Right cardiac atrium (tissue), 5 donors: ENCODE data around the gene IQCF6. TPM values are rescaled to one million over a fixed set of nuclear protein-coding genes. Genes with fewer than 3 reads are reported as not detected.

Experiments
- ATAC-seq, 2 donors: fragments of 200-7000 bp; cut with Tn5 transposase; one replicate each; pipeline versions ENCODE4 v1.8.0 to v1.9.1; 2020; ENCODE audit warnings: moderate library complexity in 2 of 2, mild to moderate bottlenecking in 1 of 2
- DNase-seq, 3 donors: peaks; one replicate each; pipeline ENCODE4 v3.0.0-alpha.2; 2020
- H3K27ac ChIP-seq: one replicate; pipeline ENCODE4 v1.5.1; 2013; ENCODE audit warnings: mild to moderate bottlenecking, low read length, control low read depth, moderate library complexity
- H3K27me3 ChIP-seq: one replicate; pipeline ENCODE4 v1.6.1; 2013; ENCODE audit not compliant: control insufficient read depth, insufficient read depth
- H3K4me1 ChIP-seq: one replicate; pipeline ENCODE4 v1.6.1; 2013; ENCODE audit warnings: low read length; ENCODE audit not compliant: control insufficient read depth, insufficient read depth
- H3K4me3 ChIP-seq: one replicate; pipeline ENCODE4 v1.5.1; 2013; ENCODE audit warnings: low read length, control low read depth
- H3K9me3 ChIP-seq: one replicate; pipeline ENCODE4 v1.6.1; 2013; ENCODE audit warnings: low read length; ENCODE audit not compliant: control insufficient read depth
- WGBS: extraction: QIAGEN DNeasy Blood & Tissue Kit; methylation state at CpG from one replicate; pipeline ENCODE4 v1.1.7; 2013; 5-methylcytosine and 5-hydroxymethylcytosine counted together
- intact Hi-C, 4 donors: fragments of 100-400 bp; cut with DNase I; formaldehyde crosslinking; loops; one replicate each; pipeline versions ENCODE4 v1.11.0 to v1.14.0; 2022 to 2023
- polyA plus RNA-seq: library from polyadenylated mRNA; stranded (reverse); fragments of 200-250 nt; gene quantifications from one replicate; pipeline ENCODE4 v1.2.3, GENCODE V29; 2013
- total RNA-seq, 4 donors: library from RNA; stranded (reverse); fragmentation: NEBNext Ultra II Directional; extraction: Animal tissue kit (Norgen Biotek cat#: 25700); gene quantifications; one replicate each; pipeline ENCODE4 v1.2.1, GENCODE V29; 2021
- donor health status: healthy with polysubstance abuse.
- donor health status: DM: no; HTN: yes; CAD: no.
- donor health status: DM: no; HTN: no; CAD: no.
- donor health status: DM: no; HTN: yes; CAD: no; lungs with severe emphysema.
- donor health status: DM: yes; HTN: yes; CAD: no.

IQCF6 gene
- total and polyA plus RNA-seq, 5 donors, result not detected

DNA sequence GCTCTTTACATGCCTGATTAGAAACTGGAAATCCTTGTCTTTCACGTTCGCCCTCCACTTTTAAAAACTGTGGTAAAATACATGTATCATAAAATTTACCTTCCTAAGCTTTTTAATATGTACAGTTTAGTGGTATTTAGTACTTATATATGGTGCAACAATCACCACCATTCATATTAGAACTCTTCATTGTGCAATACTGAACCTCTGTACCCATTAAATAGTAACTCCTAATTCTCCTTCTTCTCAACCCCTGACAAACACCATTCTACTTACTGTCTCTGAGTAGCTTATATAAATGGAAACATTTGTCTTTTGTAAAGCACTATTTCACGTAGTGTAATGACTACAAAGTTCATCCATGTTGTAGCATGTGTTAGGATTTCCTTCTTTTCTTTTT, 44.0 kb downstream of the IQCF6 start:
- Histone ChIP-seq H3K4me1 (no peaks in the 10 kb centered on the region), H3K27me3 (no peaks in the 10 kb centered on the region), H3K27ac (no peak overlapping the region), H3K9me3 (no peaks in the 10 kb centered on the region), H3K4me3 (no peak overlapping the region)
- ATAC-seq (no peak), DNase-seq (no peak)
- whole genome bisulfite sequencing, result 66% methylated on average over 3 of the region's 3 CpGs
- intact Hi-C loops, result no loop called here

DNA sequence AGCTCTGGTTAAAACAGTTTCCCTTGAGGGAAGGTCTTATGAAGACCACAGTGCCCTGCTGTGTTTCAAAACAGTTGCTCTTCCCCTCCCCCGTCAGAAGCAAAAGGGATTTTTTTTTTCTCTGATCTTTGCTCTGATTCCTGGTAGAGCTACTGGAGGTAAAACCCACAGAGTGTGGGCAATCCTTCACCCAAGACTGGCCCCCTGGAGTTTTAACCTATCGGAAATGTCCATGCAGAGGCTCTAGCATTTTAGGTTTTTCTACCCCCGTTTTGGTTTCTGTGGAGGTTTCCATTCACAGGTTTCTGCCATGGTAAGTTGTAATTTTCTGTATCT, 44.5 kb downstream of the IQCF6 start:
- intact Hi-C loops, result no loop called here
- H3K4me3 ChIP-seq, result no peak overlapping the region
- ATAC-seq, result no peak
- no peaks in the 10 kb centered on the region for H3K27me3 ChIP-seq
- H3K4me1 ChIP-seq, result no peaks in the 10 kb centered on the region
- no peaks in the 10 kb centered on the region for H3K9me3 ChIP-seq
- no peak overlapping the region for H3K27ac ChIP-seq
- WGBS, result 29% methylated on average over 3 of the region's 3 CpGs
- DNase-seq, result no peak

DNA sequence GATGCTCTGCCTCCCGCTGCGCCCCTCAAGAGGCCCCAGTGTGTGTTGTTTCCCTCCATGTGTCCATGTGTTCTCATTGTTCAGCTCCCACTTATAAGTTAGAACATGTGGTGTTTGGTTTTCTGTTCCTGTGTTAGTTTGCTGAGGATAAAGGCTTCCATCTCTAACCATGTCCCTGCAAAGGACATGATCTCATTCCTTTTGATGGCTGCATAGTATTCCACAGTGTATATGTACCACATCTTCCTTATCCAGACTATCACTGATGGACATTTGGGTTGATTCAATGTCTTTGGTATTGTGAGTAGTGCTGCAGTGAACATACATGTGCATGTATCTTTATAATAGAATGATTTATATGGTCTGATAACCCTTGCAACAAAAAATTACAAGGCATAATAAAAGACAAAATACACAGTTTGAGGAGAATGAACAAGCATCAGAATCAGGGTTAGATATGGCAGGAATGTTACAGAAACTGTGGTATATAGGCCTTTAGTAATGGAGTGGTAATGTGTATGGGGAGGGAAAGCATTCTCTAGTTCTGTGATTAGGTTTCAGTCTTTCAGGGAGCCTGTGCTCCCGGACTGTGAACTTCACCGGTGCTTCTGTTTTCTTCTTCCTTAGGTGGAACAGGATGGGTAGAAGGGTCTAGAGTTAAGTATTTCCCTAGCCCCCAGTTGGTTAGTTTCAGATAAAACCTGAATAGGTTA, 45.0 kb downstream of the IQCF6 start:
- Histone ChIP-seq H3K9me3 (no peaks in the 10 kb centered on the region), H3K27me3 (no peaks in the 10 kb centered on the region), H3K4me1 (no peaks in the 10 kb centered on the region), H3K27ac (no peak overlapping the region), H3K4me3 (no peak overlapping the region)
- ATAC-seq, result no peak
- intact Hi-C loops, result no loop called here
- DNase-seq, result no peak
- 87% methylated on average over 4 of the region's 4 CpGs for WGBS

DNA sequence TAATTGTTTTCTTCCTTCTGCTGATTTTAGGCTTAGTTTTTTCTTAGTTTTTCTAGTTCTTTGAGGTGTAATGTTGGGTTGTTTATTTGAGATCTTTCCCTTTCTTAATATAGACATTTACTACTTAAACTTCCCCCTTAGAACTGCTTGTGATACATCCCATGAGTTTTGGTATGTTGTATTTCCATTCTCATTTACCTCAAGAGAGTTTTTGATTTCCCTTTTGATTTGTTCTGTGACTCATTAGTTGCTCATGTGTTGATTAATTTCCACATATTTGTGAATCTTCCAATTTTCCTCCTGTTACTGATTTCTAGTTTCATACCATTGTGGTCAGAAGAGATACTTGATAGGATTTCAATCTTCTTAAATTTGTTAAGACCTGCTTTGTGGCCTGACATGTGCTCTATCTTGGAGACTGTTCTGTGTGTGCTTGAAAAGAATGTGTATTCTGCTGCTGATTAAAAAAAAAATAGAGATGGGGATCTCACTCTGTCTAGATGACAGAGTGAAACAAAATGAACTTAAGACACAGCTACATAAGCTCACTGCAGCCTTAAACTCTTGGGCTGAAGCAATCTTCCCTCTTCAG, 49.9 kb downstream of the IQCF6 start:
- intact Hi-C loops, result no loop called here
- H3K4me1 ChIP-seq, result no peaks in the 10 kb centered on the region
- DNase-seq, result no peak
- no peaks in the 10 kb centered on the region for H3K27me3 ChIP-seq
- H3K27ac ChIP-seq, result no peak overlapping the region
- no peak overlapping the region for H3K4me3 ChIP-seq
- no peaks in the 10 kb centered on the region for H3K9me3 ChIP-seq
- ATAC-seq, result no peak

Other genes starting within 250 kb of the IQCF6 start
- gene RAD54L2, start 240.5 kb downstream of the IQCF6 start, total RNA-seq, result 10 to 100 TPM; 11.0 to 14.6 (median 12.7) TPM
- gene RAD54L2, start 240.5 kb downstream of the IQCF6 start, polyA plus RNA-seq, result 5.1 TPM
- 10 to 100 TPM; 37.6 to 40.2 (median 38.3) TPM for gene TEX264, start 108.0 kb downstream of the IQCF6 start, total RNA-seq
- gene TEX264, start 108.0 kb downstream of the IQCF6 start, polyA plus RNA-seq, result 67.8 TPM
- gene GRM2, start 72.2 kb downstream of the IQCF6 start, total RNA-seq, result under 1 TPM; 0.06 to 0.40 (median 0.20) TPM
- 0.09 TPM for gene GRM2, start 72.2 kb downstream of the IQCF6 start, polyA plus RNA-seq
- not detected for gene IQCF2, start 82.4 kb upstream of the IQCF6 start, total RNA-seq
- not detected for gene IQCF2, start 82.4 kb upstream of the IQCF6 start, polyA plus RNA-seq
- not detected for gene IQCF5, start 96.4 kb upstream of the IQCF6 start, total RNA-seq
- not detected for gene IQCF5, start 96.4 kb upstream of the IQCF6 start, polyA plus RNA-seq
- not detected for gene IQCF1, start 124.1 kb upstream of the IQCF6 start, total RNA-seq
- not detected for gene IQCF1, start 124.1 kb upstream of the IQCF6 start, polyA plus RNA-seq
- gene RRP9, start 162.7 kb upstream of the IQCF6 start, total RNA-seq, result 10 to 100 TPM in 1 of 4 donors, 1 to 10 TPM in 3; 7.0 to 13.9 (median 9.1) TPM
- gene RRP9, start 162.7 kb upstream of the IQCF6 start, polyA plus RNA-seq, result 9.4 TPM
- gene PARP3, start 163.1 kb upstream of the IQCF6 start, total RNA-seq, result 10 to 100 TPM; 11.6 to 17.4 (median 12.7) TPM
- gene PARP3, start 163.1 kb upstream of the IQCF6 start, polyA plus RNA-seq, result 10.3 TPM
- gene GPR62, start 176.1 kb upstream of the IQCF6 start, total RNA-seq, result 1 to 10 TPM in 1 of 4 donors, under 1 TPM in 3; 0.19 to 1.5 (median 0.54) TPM
- 0.34 TPM for gene GPR62, start 176.1 kb upstream of the IQCF6 start, polyA plus RNA-seq
- gene PCBP4, start 188.2 kb upstream of the IQCF6 start, total RNA-seq, result 10 to 100 TPM; 62.2 to 81.7 (median 67.9) TPM
- 88.1 TPM for gene PCBP4, start 188.2 kb upstream of the IQCF6 start, polyA plus RNA-seq
- 10 to 100 TPM; 14.8 to 23.3 (median 18.5) TPM for gene ABHD14B, start 194.8 kb upstream of the IQCF6 start, total RNA-seq
- gene ABHD14B, start 194.8 kb upstream of the IQCF6 start, polyA plus RNA-seq, result 22.7 TPM
- 10 to 100 TPM; 19.9 to 25.9 (median 23.2) TPM for gene ABHD14A, start 195.8 kb upstream of the IQCF6 start, total RNA-seq
- 43.3 TPM for gene ABHD14A, start 195.8 kb upstream of the IQCF6 start, polyA plus RNA-seq
- 10 to 100 TPM; 18.4 to 27.2 (median 20.6) TPM for gene ACY1, start 204.3 kb upstream of the IQCF6 start, total RNA-seq
- gene ACY1, start 204.3 kb upstream of the IQCF6 start, polyA plus RNA-seq, result 19.6 TPM
- 100 to 1,000 TPM; 548 to 675 (median 643) TPM for gene RPL29, start 216.7 kb upstream of the IQCF6 start, total RNA-seq
- gene RPL29, start 216.7 kb upstream of the IQCF6 start, polyA plus RNA-seq, result 1,285 TPM